Activated B cell treated with CpG ODN at 0.5 μM for 24 hours (primary cell): Measurements from ENCODE around the gene FAT1. TPM values are rescaled to one million over a fixed set of nuclear protein-coding genes. Genes with fewer than 3 reads are reported as not detected.

Experiments used
- ATAC-seq: fragments of 200-7000 bp; cut with Tn5 transposase; one replicate; pipeline ENCODE4 v1.10.0; 2021; ENCODE audit warnings: low read depth, mild to moderate bottlenecking, moderate library complexity
- CTCF ChIA-PET: fragments of 350-600 bp; sonication (Branson Sonifier 250); formaldehyde crosslinking; loops from one replicate; lab custom pipeline; 2021; ENCODE audit warnings: antibody characterized with exemption; lab: Charles Lee
- POLR2A ChIA-PET: fragments of 350-600 bp; sonication (Branson Sonifier 250); formaldehyde crosslinking; loops from one replicate; lab custom pipeline; 2021; ENCODE audit warnings: antibody characterized with exemption; lab: Charles Lee
- DNase-seq: peaks from one replicate; pipeline ENCODE4 v3.0.0; 2022
- H3K27ac Mint-ChIP-seq: one replicate; pipeline ENCODE4 v1.8.0; 2020; ENCODE audit warnings: mixed read lengths
- H3K27me3 Mint-ChIP-seq: one replicate; pipeline ENCODE4 v1.8.0; 2021; ENCODE audit warnings: mixed read lengths
- H3K36me3 Mint-ChIP-seq: one replicate; pipeline ENCODE4 v1.8.0; 2021; ENCODE audit warnings: low read depth, mixed read lengths
- H3K4me1 Mint-ChIP-seq: one replicate; pipeline ENCODE4 v1.8.0; 2021; ENCODE audit warnings: mixed read lengths
- H3K4me3 Mint-ChIP-seq: one replicate; pipeline ENCODE4 v1.8.0; 2020; ENCODE audit warnings: mild to moderate bottlenecking, mixed read lengths
- H3K9me3 Mint-ChIP-seq: one replicate; pipeline ENCODE4 v1.8.0; 2020; ENCODE audit warnings: mixed read lengths
- CTCF ChIP-seq: fragments of 200-600 bp; IDR thresholded peaks from one replicate; pipeline ENCODE4 v1.8.0; 2022; ENCODE audit warnings: antibody characterized with exemption, mild to moderate bottlenecking
- intact Hi-C: fragments of 100-400 bp; cut with micrococcal nuclease; formaldehyde crosslinking; loops from one replicate; pipeline ENCODE4 v1.15.1; 2024
- total RNA-seq: library from RNA; stranded (reverse); gene quantifications from 2 replicates; pipeline ENCODE4 v1.2.3, GENCODE V29; 2022

Gene FAT1
- total RNA-seq, 1 donor from 2014 or later: not detected

GRCh38 chr4:186699881-186700397 lies 23.7 kb downstream of the FAT1 start:
- no peak overlapping the region for H3K4me3 Mint-ChIP-seq
- no peak for DNase-seq
- no peak for TF ChIP-seq CTCF
- no peaks in the 10 kb centered on the region for H3K27me3 Mint-ChIP-seq
- H3K27ac Mint-ChIP-seq: no peak overlapping the region
- CTCF ChIA-PET: no interaction called here
- POLR2A ChIA-PET: no interaction called here
- intact Hi-C loops: no loop called here
- no peaks in the 10 kb centered on the region for H3K36me3 Mint-ChIP-seq
- no peaks in the 10 kb centered on the region for H3K4me1 Mint-ChIP-seq
- H3K9me3 Mint-ChIP-seq: peaks cover 4% of the 10 kb centered on the region
- no peak for ATAC-seq

- POLR2A ChIA-PET: no interaction called here
- intact Hi-C loops: no loop called here
- ATAC-seq (no peak), DNase-seq (no peak)
- H3K4me1 Mint-ChIP-seq: no peaks in the 10 kb centered on the region
- no peak for TF ChIP-seq CTCF
- H3K9me3 Mint-ChIP-seq: peaks cover 4% of the 10 kb centered on the region
- no peak overlapping the region for H3K27ac Mint-ChIP-seq
- CTCF ChIA-PET: no interaction called here
- H3K36me3 Mint-ChIP-seq: no peaks in the 10 kb centered on the region
- no peak overlapping the region for H3K4me3 Mint-ChIP-seq
- no peaks in the 10 kb centered on the region for H3K27me3 Mint-ChIP-seq
Observed at GRCh38 chr4:186699298-186699697, 24.4 kb downstream of the FAT1 start.

- no peak for DNase-seq
- no peaks in the 10 kb centered on the region for H3K27me3 Mint-ChIP-seq
- H3K27ac Mint-ChIP-seq: no peak overlapping the region
- POLR2A ChIA-PET: no interaction called here
- intact Hi-C loops: no loop called here
- H3K36me3 Mint-ChIP-seq: no peaks in the 10 kb centered on the region
- ATAC-seq: no peak
- H3K4me1 Mint-ChIP-seq: no peaks in the 10 kb centered on the region
- peaks cover 8% of the 10 kb centered on the region for H3K9me3 Mint-ChIP-seq
- CTCF ChIA-PET: no interaction called here
- no peak overlapping the region for H3K4me3 Mint-ChIP-seq
- TF ChIP-seq CTCF: no peak
Observed at GRCh38 chr4:186698525-186698924, 25.1 kb downstream of the FAT1 start.

GRCh38 chr4:186698028-186698427 lies 25.6 kb downstream of the FAT1 start:
- Mint-ChIP-seq H3K4me3 (no peak overlapping the region), H3K4me1 (no peaks in the 10 kb centered on the region), H3K27ac (no peak overlapping the region), H3K9me3 (peaks cover 8% of the 10 kb centered on the region), H3K27me3 (no peaks in the 10 kb centered on the region), H3K36me3 (no peaks in the 10 kb centered on the region)
- ATAC-seq (no peak), DNase-seq (no peak)
- POLR2A ChIA-PET: no interaction called here
- CTCF ChIA-PET: no interaction called here
- intact Hi-C loops: no loop called here
- TF ChIP-seq CTCF: no peak

GRCh38 chr4:186695392-186695791 lies 28.3 kb downstream of the FAT1 start:
- intact Hi-C loops: no loop called here
- ChIA-PET POLR2A (no interaction called here), CTCF (no interaction called here)
- TF ChIP-seq CTCF: no peak
- Mint-ChIP-seq H3K27ac (no peak overlapping the region), H3K4me1 (no peaks in the 10 kb centered on the region), H3K36me3 (no peaks in the 10 kb centered on the region), H3K27me3 (no peaks in the 10 kb centered on the region), H3K4me3 (no peak overlapping the region), H3K9me3 (peaks cover 8% of the 10 kb centered on the region)
- no peak for ATAC-seq
- DNase-seq: no peak
